NOMO-1 treated with dmso at 0.1 percent for 144 hours (cell line): ENCODE results near the gene C17orf75.
"Not testable (repeated sequence)": the region's sequence is repeated elsewhere in the genome, so short reads cannot be mapped to it uniquely, and the experiment has no call there.

Source experiments
- DNase-seq: peaks from one replicate; lab custom pipeline; 2025; ENCODE audit not compliant: unreplicated experiment; lab: John Stamatoyannopoulos, UW

C17orf75 gene, protein sequence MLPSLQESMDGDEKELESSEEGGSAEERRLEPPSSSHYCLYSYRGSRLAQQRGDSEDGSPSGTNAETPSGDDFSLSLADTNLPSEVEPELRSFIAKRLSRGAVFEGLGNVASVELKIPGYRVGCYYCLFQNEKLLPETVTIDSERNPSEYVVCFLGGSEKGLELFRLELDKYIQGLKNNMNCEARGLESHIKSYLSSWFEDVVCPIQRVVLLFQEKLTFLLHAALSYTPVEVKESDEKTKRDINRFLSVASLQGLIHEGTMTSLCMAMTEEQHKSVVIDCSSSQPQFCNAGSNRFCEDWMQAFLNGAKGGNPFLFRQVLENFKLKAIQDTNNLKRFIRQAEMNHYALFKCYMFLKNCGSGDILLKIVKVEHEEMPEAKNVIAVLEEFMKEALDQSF

DNA sequence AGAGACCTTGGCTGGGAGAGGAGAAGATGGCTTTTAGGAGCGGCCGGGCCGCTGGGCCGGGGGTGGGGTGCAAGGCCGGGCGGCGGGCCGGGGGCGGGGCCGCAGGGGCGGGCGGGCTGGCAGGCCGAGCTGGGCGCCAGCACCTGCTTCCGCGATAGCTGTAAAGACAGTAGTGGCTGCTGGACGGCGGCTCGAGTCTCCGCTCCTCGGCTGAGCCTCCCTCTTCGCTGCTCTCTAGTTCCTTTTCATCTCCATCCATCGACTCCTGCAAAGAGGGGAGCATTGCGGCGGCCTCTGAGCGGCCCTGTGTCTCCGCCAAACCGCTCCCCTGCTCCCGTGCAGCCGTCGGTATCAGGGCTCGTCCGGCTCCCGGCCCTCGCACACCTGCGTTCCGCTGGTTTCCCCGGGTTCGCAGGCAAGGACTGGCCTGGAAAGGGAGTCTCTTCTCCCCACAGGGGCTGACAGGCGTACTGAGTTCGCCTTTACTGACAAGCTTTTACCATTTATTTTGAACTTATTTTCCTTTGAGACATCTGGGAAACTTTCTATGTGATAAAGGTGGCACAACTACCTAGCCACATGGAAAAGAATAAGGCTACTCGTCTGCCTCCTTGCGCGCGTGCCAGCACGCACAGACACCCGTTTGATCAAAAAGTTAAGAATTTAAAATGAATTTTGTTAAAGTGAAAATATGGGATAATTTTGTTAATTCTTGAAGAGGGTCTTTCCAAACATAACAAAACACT is at the start of gene C17orf75:
TSS of gene C17orf75 (minus strand) at position 317 of the 746 bp plus-strand sequence. CDS start at position 283, 34 bp downstream.
- peak; percentile 62 for DNase-seq

DNA sequence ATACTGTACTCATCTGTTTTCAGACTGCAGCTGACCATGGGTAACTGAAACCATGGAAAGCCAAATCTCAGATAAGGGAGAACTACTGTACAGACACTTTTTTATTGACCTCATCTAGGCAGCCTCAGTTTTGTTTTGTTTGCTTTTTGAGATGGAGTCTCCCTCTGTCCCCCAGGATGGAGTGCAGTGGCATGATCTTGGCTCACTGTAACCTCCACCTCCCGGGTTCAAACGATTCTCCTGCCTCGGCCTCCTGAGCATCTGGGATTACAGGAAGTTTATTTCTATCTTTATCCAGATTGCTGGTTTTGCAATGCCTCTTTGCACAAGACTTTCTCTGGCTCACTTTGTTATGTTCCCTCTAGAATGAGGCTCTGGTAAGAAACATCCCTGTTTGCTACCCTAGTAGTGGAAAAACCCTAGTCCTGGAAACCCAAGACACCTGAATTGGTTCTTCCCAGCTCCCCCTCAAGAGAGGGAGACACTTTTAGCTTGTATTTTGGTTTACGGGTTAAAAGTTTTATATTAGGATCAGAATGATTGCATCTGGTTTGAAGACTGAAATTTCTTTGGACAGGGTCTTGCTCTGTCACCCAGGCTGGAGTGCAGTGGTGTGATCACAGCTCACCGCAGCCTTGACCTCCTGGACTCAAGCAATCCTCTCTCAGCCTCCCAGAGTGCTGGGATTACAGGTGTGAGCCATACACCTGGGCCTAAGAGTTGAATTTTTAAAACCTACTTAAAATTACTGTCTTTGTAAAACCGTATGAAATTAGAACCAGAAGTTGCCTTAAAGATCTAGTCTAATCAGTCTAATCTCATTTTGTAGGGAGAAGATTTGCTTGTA is 46.9 kb upstream of the C17orf75 start:
- no peak for DNase-seq

DNA sequence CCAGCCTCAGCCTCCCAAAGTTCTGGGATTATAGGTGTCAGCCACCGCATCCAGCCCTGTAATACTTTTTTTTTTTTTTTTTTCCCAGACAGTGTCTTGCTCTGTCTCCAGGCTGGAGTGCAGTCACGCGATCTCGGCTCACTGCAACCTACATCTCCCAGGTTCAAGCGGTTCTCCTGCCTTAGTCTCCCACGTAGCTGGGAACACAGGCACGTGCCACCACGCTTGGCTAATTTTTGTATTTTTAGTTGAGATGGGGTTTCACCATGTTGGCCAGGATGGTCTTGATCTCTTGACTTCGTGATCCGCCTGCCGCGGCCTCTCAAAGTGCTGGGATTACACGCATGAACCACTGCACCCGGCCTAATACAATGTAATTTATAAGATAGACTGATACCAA is 46.2 kb upstream of the C17orf75 start:
- DNase-seq = not testable (repeated sequence)

DNA sequence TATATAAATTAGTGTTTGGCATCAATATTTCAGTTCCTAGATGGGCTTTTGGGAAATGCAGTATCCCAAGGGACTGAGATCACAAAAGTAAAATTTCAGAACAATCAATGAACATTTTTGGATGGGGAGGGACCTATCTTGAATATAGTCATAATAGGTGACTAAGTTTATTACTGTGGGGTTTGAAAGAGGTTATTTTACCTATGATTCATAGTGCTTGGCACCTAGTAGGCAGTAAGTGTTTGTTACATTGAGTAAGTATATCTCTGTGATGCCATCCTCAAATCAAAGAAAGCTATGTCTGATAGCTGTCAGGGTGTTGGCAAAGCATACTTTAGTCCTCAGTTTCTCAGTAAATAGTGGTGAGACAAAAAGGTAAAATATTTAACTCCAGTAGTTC is 44.9 kb upstream of the C17orf75 start:
- no peak for DNase-seq

DNA sequence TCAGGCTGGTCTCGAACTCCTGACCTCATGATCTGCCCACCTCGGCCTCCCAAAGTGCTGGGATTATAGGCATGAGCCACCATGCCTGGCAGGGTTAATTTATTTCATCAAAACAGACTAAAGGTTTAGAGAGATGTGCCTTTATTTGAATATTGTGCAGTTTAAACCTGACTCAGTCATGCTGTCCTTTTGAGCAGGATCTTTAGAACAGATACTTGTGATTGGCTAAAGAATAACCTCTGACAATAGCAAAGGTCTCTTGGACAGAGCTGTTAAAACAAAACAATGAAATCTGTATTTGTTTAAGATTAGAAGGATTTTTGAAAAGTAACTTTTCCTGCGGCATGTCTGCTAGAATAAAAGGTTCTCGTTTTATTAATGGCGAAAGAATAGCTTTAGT is 44.0 kb upstream of the C17orf75 start:
- DNase-seq = no peak

DNA sequence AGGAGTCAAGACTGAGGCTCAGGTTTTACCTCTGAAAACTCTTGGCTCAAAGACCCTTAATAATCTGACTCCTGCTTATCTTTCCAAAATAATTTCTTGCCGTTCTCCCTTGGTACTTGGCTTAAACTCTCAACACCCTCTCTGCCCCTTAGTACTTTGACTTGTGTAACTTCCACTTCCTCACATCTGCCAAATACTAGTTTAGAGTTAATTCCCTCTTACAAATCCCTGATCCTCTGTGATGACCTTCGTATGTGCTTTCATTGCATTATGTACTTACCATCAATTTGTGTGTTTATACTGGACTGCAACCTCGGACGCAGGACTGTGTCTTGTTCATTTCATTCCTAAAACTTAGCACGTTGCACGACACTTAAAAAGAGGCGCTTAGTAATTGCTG is 43.1 kb upstream of the C17orf75 start:
- no peak for DNase-seq

DNA sequence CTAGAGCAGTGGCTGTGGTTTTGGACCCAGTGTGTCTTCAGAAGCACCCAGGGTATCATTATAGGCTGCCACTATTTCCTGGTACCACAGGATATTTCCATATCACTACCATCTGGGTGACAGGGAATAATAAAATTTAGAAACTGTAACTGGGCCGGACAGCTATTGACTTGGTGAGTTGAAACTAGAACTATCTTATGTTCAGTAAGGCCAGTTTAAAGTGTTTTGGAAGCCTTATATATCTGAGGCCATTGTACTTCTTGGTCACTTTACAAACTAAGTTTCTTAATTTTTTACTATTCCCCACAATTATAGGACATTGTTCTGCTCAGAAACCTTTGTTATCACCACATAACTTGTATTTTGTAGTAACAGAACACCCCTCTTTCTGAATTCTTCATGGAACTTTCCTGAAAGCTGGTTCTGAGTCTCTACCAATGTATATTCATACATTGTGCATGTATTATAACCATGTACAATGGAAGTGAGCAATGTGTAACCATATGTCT is 42.0 kb upstream of the C17orf75 start:
- no peak for DNase-seq

DNA sequence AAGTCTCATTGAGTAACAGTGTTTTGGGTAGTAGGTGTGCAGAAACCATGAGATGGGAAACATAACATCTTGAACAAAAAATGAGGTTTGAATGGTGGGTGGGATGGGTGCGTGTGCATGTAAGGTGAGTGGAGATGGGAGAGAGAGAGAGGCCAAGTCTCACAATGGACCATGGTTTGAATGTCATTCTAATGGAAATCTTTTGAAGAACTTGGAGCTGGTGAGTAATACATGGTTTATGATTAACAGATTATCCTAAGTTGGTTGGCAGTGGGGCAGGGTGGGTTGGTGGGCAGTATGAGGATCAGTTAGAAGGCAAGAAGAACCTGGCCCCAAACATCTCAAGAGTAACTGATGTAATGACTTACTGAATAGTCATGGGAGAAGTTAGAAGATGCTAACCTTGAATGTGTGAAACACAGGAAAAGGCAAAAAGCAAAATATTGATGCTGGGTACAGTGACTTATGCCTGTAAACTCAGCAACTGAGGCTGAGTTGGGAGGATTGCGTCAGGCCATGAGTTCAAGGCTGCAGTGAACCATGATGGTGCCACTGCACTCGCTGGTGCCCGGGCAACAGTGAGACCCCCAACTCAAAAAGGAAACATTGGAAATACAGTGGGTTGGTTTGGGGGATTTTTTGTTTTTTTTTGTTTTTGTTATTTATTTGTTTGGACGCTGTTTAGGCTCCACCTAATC is 40.7 kb upstream of the C17orf75 start:
- no peak for DNase-seq

DNA sequence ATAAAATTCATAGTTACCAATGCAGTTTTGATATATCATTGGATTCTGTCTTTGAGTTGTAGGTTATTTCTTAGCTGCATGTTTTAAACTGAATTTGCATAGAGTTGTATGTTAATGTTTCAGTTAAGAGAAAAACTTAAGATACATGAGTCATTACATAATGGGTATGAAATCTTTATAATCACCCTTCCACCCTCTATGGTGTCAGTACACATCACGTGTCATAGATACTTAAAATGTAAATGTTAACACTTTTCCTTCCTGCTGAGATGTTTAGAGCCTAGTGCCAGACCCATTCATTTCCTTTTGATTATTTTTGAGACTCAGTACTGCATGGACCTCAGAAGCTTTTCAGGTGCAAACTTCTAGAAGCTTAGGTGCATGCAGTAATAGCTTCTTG is 28.5 kb upstream of the C17orf75 start:
- DNase-seq = no peak

DNA sequence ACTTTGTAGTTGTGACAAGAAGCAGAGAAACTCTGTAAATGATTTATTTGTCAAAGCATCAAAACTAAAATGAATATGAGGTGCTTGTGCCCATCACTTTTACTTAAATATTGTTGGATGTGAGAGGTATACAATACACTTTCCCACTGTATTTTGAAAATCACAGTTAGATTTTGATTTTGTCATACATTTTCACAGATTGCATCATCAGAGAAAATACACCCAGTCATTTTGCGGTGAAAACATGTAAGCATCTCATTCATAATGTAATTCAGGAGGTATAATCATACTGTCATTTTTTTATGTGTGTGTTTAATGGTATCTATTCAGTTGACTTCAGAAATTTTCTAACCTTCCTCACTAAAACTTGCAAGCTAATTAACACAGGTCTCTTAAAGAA is 19.3 kb upstream of the C17orf75 start:
- no peak for DNase-seq

DNA sequence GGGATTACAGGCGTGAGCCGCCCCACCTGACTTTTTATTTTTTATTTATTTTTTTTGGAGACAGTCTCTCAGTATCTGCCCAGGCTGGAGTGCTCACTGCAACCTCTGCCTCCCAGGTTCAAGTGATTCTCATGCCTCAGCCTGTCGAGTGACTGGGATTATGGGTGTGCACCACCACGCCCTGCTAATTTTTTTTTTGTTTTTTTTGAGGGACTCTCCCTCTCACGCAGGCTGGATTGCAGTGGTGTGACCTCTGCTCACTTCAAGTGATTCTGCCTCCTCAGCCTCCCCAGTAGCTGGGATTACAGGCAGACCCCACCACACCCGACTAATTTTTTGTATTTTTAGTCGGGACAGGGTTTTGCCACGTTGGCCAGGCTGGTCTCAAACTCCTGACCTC is 15.6 kb upstream of the C17orf75 start:
- no peak for DNase-seq

DNA sequence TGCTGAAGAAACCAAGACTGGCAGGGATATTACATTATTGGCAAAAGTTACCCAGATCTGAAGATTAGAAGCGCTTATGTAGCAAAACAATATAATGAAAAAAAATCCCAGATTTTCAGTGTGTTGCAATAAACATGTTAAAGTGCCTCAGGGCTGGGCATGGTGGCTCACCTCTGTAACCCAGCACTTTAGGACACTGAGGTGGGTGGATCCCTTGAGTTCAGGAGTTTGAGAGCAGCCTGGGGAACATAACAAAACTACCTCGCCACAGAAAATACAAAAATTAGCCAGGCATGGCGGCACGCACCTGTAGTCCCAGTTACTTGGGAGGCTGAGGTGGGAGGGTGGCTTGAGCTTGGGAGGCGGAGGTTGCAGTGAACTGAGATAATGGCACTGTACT is 14.8 kb upstream of the C17orf75 start:
- DNase-seq = no peak

DNA sequence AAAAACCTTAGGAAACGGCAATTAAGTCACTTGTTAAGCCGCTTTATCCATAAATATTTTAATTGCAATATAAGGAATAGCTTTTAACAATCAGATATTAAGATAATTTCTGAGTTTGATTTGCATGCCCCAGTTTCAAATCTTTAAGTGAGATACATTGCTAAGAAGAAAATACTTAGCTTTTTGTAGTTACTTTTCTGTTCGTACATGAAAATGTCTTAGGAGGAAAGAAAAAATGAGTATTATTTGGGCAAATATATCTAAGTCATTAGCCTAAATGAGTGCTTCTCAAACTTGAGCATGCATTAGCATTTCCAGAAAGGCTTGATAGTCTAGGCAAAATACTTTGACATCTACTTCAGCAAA is 14.4 kb upstream of the C17orf75 start:
- no peak for DNase-seq

DNA sequence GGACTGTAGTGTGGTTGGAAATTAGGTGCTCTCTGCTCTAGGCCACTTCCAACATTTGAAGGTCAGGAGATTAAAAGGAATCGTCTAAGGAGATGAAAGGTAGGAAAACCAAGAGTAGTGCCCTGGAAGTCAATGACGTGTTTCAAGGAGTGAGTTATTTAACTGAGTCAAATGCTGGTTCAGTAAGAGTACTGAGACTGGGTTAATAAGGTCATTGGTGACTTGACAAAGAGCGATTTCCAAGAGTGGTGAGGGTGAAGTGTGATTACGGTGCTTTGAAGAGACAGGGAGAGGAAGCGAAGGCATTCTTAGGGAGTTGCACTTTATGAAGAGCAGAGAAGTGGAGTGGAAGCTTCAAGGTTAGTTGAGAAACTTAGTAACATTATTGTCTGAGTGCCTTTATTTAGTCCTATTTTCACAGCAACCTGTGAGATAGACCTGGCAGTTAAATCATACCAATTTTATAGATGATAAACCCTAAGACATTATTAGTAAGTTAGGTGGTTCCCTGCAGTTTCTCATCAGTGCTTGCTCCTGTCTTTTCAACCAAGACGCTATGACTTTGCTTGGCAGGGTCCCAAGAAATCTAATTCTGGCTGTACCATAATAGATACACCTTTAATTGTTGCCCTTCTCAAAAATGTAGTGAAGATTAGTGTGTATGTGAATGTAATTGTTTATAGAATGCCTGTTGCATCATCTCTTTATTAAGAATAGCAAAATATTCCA is 13.8 kb upstream of the C17orf75 start:
- no peak for DNase-seq

DNA sequence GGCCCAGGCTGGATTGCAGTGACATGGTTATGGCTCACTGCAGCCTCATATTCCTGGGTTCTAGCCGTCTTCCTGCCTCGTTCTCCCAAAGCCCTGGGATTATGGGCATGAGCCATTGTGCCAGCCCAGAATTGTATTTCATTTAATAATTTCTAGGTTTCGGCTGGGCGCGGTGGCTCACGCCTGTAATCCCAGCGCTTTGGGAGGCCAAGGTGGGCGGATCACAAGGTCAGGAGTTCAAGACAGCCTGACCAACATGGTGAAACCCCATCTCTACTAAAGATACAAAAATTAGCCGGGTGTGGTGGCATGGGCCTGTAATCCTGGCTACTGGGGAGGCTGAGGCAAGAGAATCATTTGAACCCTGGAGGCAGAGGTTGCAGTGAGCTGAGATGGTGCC is 10.8 kb upstream of the C17orf75 start:
- not testable (repeated sequence) for DNase-seq

DNA sequence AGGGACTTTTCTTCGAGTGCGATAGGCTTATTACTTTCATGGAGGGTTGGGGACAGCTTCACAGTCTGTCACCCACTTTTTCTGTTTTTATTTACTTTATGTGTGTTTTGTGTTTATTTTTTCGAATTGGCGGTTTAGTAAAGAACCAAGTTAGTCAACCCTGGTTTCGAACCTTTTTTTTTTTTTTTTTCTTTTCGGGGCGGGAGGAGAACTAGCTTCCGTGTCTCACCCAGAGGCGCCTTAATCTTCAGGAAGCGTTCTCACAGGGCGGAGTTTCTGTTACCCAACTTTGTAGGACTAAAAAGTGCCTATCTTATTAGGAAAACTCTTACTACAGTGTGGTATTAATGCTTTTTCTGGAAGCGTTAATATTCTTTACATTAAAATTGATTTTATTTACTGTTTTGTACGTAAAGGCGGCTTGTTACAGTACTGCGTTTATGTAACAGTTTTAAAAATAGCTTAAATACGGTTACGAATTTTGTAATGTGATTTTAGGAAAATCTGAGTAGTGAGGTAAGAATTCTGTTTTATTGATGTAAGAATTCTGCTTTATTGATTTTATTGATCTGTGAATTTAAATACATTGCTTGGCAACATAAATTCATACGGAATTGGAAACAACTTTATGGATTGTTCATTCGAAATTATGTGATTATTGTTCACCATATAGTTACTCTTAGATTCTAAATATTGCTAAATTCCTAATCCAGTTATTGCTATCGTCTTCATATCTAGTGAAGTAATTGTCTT is 8.9 kb upstream of the C17orf75 start:
- peak; percentile 61 for DNase-seq

DNA sequence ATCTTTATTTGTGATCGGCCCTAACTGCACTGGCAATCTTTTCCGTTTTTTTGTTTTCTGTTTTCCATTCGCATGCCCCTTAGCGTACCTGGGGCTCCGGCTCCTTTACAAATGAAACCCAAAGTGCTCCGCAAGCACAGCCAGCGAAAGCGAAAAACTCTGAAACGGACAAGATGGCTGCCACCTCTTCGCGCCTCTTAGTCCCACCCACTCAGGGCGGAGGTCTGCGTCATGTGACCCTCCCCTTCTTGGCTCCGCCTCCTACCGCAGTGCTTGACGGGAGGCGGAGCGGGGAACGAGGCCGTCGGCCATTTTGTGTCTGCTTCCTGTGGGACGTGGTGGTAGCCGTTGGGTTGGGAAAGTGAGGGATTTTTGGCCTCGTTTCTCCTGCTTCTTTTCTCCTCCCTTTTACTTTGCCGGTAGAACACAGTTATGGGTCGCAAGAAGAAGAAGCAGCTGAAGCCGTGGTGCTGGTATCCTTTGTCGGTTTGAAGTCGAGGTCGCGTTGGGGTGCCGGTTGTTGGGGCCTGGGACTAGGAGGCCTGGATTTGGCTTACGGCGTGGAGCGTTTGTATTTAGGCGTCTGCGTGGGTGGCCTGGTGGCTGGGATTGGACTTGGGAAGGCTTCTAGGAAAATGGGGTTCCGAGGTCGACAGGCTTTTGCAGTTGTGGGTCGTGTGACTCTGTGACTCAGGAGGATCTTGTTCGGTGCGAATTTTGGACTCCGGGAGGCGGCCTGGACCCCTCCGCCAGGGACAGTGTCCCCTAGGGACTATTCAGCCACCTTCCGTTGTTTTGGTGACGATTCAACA is 8.1 kb upstream of the C17orf75 start, which contains the start of gene ZNF207:
TSS of gene ZNF207 (plus strand) at position 304 of the 812 bp plus-strand sequence. CDS start at position 433, 129 bp downstream.
- DNase-seq = peak; percentile 95

DNA sequence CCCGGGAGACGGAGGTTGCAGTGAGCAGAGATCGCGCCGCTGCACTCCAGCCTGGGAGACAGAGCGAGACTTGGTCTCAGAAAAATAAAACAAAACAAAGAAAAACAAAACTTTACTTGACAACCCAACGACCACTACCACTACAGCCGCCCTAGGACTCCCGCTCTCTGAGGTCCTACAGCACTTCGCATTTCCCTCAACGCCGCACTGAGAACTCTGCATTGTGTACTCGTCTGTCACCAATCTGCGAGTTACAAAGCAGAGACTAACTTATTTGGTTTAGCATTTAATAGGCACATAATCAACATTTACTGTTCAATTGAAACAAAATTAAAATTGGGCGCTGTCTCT is 7.5 kb upstream of the C17orf75 start:
- DNase-seq = no peak

DNA sequence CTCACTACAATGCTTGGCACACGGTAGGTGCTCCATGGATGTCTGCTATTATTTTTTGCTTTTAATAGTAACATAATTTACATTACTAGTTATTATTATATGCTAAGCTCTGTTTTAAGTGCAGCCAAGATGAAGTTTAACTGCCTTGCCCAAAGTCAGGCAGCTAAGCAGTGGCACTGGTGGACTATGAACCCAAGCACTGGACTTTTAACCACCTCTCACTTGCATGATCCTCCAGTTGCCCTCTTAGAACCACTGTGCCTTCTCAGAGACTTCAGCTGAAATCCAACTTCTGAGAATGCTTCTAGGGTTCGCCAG is 6.5 kb upstream of the C17orf75 start:
- DNase-seq = no peak
